ENCODE measurements around the gene PPID.
"Not testable (repeated sequence)": the region's sequence is repeated elsewhere in the genome, so short reads cannot be mapped to it uniquely, and the experiment has no call there.

The PPID gene

GRCh38 chr4:158722917-158723793, at the start of gene PPID:
TSS of gene PPID (minus strand) at chr4:158723396. CDS start at chr4:158723288, 108 bp downstream.
- in situ Hi-C loops (cut with HindIII; ENCODE audit: low sequenced_read_pairs) = no loop called here

GRCh38 chr4:158771776-158772175, 48.6 kb upstream of the PPID start:
- in situ Hi-C loops (cut with HindIII; ENCODE audit: low sequenced_read_pairs) = no loop called here

GRCh38 chr4:158770671-158771070, 47.5 kb upstream of the PPID start:
- in situ Hi-C loops (cut with HindIII; ENCODE audit: low sequenced_read_pairs) = no loop called here

GRCh38 chr4:158769175-158769921, 46.2 kb upstream of the PPID start:
- in situ Hi-C loops (cut with HindIII; ENCODE audit: low sequenced_read_pairs) = no loop called here

DNA sequence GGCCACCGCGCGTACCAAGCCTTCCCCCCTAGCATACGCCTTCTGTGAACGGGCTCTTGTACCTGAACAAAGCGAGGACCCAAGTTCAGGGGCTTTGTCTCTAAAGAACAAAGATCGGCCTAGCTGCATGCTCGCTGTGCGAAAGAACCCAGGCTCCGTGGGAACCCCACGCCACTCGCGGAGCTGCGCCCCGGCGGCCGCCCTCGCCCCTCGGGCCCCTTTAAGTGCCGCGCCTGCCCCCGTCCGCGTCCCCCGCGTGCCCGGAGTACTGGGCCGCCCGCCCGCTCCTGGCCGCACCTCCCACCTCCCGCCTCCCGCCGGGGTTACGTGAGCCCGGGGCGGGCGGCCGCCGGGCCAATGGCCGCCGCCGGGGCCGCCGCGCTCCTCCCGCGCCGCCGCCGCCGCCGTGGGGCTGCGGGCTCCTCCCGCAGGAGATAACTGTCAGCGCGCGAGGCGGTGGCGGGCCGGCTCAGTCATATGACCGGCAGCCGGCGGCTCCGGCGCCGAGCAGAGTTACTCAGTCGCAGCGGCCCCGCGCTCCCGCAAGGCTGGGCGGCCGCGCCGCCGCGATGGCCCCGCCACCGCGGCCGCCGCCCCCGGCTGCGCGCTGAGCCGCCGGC, 45.5 kb upstream of the PPID start, which contains the start of gene FNIP2:
Gene FNIP2 (plus strand): TSS at position 472 of the 620 bp plus-strand sequence. CDS start 187 bp downstream, outside the sequence.
- in situ Hi-C loops (cut with HindIII; ENCODE audit: low sequenced_read_pairs) = no loop called here

DNA sequence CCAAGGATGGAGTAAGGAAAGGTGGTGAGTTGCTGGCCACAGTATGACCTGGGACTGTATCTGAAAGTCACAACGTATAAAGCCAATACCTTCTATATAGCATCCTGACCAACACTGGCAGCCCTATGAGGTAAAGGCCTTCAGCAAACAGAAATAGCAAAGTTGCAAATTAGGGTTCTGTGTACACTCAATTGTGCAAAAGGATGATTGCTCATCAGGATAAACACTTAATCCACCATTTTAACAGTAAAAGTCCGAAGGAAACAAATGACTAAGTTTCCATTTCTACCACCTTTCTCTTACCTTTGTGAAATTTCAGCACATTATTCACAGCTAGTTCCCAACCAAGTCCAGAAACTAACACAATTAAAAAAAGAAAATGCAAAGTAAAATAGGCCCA, 44.3 kb upstream of the PPID start:
- in situ Hi-C loops (cut with HindIII; ENCODE audit: low sequenced_read_pairs) = no loop called here

- in situ Hi-C loops (cut with HindIII; ENCODE audit: low sequenced_read_pairs) = no loop called here
These were observed 43.3 kb upstream of the PPID start for GRCh38 chr4:158766434-158767044.

GRCh38 chr4:158763462-158763861, 40.3 kb upstream of the PPID start:
- in situ Hi-C loops (cut with HindIII; ENCODE audit: low sequenced_read_pairs) = no loop called here

- in situ Hi-C loops (cut with HindIII; ENCODE audit: low sequenced_read_pairs) = no loop called here
These were observed 39.4 kb upstream of the PPID start for GRCh38 chr4:158762553-158762952.

GRCh38 chr4:158760866-158761265, 37.7 kb upstream of the PPID start:
- in situ Hi-C loops (cut with HindIII; ENCODE audit: low sequenced_read_pairs) = no loop called here

GRCh38 chr4:158759539-158759938, 36.3 kb upstream of the PPID start:
- in situ Hi-C loops (cut with HindIII; ENCODE audit: low sequenced_read_pairs) = not testable (repeated sequence)

DNA sequence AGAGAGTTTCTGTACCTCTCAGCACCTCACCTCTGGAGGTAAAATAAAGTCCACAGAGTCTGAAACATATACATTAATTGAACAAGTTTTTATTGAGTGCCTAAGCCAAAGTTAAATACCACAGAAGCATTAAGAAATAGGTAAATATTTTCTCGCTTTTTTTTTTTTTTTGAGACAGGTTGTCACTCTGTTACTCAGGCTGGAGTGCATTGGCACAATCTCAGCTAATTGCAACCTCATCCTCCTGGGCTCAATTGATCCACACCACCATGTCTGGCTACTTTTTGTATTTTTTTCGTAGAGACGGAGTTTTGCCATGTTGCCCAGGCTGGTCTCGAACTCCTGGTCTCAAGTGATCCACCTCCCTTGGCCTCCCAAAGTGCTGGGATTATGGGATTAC, 35.5 kb upstream of the PPID start:
- in situ Hi-C loops (cut with HindIII; ENCODE audit: low sequenced_read_pairs) = no loop called here

DNA sequence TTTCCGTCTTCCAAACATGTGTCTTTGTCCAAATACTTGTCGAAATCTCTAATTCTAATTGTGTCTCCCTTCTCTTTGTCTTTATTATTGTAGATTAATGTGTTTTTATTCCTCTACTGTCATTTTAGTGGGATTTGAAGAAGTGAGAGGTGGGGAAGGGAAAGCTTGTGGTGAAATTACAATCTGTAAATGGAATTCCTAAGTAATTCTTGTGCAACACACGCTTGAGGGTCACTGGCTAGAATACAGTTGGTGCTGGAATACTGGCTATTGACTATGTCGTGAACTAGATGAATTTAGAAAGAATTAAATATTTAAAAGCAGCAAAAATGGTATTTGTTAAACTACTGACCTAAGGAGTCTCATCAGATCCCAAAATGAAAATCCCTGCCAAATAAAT, 34.9 kb upstream of the PPID start:
- in situ Hi-C loops (cut with HindIII; ENCODE audit: low sequenced_read_pairs) = no loop called here

DNA sequence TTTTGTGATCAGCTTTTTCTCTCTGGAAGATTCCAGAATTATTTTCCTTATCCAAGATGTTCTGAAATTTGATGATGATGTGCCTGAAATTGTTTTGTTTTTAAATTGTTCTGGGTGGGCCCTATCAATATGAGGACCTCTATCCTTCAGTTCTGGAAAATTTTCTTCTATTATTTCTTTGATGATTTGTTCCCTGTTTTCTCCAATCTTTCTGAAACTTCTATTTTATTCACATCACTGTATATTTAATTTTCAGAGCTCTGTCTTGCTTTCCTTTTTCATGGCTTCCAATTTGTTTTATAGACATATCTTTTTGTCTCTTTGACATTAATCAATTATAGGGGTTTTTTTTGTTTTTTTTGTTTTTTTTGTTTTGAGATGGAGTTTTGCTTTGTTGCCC, 33.4 kb upstream of the PPID start:
- in situ Hi-C loops (cut with HindIII; ENCODE audit: low sequenced_read_pairs) = no loop called here

DNA sequence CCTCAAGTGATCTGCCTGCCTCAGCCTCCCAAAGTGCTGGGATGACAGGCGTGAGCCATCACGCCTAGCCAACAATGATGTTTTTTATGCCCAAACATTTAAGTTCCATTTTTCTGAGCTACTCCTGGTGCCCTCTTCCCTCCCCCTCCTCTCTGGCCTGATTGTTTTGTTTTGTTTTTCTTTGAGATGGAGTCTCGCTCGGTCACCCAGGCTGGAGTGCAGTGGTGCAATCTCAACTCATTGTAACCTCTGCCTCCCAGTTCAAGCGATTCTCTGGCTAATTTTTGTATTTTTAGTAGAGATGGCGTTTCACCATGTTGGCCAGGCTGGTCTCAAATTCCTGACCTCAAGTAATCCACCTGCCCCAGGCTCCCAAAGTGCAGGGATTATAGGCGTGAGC, 32.6 kb upstream of the PPID start:
- in situ Hi-C loops (cut with HindIII; ENCODE audit: low sequenced_read_pairs) = not testable (repeated sequence)

DNA sequence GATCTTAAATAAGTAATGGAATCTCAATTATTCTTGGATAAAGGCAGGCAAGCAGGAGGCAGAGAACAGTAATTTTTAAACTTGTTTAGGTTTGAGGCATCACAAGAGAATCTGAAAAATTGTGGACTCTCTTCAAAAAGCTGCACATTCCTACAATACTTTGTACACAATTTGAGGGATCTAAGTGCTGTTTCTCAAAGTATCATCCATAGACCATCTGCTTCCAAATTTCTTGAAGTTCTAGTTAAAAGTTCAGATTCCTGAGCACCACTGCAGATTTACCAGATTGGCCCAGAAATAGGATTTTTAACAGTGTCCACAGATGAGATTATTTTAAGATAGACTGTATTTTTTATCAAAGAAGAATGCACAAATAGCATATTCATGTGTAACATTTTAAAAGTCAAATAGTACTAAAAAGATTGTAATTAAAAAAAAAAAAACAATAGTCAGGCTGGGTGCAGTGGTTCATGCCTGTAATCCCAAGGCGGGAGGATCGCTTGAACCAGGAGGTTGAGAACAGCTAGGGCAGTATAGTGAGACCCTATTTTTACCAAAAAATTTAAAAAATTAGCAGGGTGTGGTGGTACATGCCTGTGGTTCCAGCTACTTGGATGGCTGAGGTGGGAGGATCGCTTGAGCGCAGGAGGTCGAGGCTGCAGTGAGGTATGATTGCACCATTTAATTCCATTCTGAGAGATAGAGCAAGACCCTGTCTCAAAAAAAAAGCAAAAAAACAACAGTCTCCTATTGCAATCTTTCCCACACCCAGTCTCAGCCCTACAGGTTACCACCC, 31.4 kb upstream of the PPID start:
- in situ Hi-C loops (cut with HindIII; ENCODE audit: low sequenced_read_pairs) = no loop called here

GRCh38 chr4:158750379-158750778, 27.2 kb upstream of the PPID start:
- in situ Hi-C loops (cut with HindIII; ENCODE audit: low sequenced_read_pairs) = no loop called here

DNA sequence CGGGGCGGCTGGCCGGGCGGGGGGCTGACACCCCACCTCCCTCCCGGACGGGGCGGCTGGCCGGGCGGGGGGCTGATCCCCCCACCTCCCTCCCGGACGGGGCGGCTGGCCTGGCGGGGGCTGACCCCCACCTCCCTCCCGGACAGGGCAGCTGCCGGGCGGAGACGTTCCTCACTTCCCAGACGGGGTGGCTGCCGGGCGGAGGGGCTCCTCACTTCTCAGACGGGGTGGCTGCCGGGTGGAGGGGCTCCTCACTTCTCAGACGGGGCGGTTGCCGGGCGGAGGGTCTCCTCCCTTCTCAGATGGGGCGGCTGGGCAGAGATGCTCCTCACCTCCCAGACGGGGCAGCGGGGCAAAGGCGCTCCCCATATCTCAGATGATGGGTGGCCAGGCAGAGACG, 23.3 kb upstream of the PPID start:
- in situ Hi-C loops (cut with HindIII; ENCODE audit: low sequenced_read_pairs) = not testable (repeated sequence)

DNA sequence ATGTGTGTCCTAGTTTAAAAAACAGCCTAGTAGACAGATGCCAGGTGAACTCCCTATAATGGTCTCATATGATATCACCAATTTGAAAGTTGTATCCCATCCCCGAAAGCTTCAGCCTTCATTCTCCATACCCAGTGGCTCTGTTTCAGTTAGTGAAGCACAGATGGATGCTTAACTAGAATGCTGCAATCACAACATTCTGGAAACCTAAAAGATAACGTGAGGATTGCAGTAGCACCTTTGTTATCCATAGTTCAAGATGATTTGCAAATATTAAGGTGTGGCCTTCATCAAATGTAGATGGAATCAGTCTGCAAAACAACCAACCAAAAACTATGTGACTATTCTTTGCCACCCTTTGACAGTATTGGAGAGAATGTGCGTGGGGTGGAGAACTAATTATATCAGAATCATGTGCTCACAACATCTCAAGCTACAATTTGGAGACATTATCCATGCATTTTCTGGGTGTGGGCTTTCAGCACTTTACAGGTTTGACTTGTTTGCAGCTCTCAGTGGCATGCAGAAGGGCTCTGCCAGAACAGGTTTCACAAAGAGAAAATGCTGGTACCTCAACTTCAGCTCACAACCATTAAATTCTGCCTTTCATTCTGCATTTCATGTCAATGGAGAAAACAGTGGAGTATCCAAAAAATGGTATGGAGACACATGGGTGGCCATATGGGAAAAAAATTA, 18.3 kb upstream of the PPID start:
- in situ Hi-C loops (cut with HindIII; ENCODE audit: low sequenced_read_pairs) = no loop called here

DNA sequence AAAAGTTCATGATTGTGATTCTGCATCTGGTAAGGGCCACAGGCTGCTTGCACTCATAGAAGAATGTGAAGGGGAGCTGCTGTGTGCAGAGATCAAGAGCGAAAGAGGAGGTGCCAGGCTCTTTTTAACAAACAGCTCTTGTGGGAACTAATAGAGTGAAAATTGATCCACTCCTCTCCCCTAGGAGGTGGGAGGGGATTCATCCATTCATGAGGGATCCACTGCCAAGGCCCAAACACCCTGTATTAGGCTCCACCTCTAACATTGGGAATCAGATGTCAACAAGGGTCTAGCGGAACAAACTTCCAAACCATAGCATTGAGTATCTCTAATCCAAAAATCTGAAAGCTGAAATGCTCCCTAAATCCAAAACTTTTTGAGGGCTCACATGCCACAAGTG, 16.4 kb upstream of the PPID start:
- in situ Hi-C loops (cut with HindIII; ENCODE audit: low sequenced_read_pairs) = no loop called here

Measured in DLD1 (cell line).